Activated effector memory CD4-positive, alpha-beta T cell treated with Interleukin-2 at 50 U/mL for 16 hours (primary cell): ENCODE results near the gene UBTD2.
"Not testable (repeated sequence)": the region's sequence is repeated elsewhere in the genome, so short reads cannot be mapped to it uniquely, and the experiment has no call there.

Source experiments
- DNase-seq: peaks from one replicate; pipeline ENCODE4 v3.0.0-alpha.2; 2020

The UBTD2 gene

GRCh38 chr5:172245046-172245445, 38.5 kb downstream of the UBTD2 start:
- DNase-seq, result no peak

GRCh38 chr5:172243302-172243701, 40.3 kb downstream of the UBTD2 start:
- no peak for DNase-seq

- no peak for DNase-seq
Measured at GRCh38 chr5:172238334-172238733, 45.2 kb downstream of the UBTD2 start.

GRCh38 chr5:172235827-172236736, 47.5 kb downstream of the UBTD2 start:
- DNase-seq, result no peak

- DNase-seq, result no peak
Measured at GRCh38 chr5:172235132-172235780, 48.3 kb downstream of the UBTD2 start.

GRCh38 chr5:172234031-172234430, 49.5 kb downstream of the UBTD2 start:
- no peak for DNase-seq

GRCh38 chr5:172229904-172230303, 53.7 kb downstream of the UBTD2 start:
- DNase-seq, result no peak

GRCh38 chr5:172224996-172225395, 58.6 kb downstream of the UBTD2 start:
- DNase-seq, result no peak

GRCh38 chr5:172223901-172224873, 59.4 kb downstream of the UBTD2 start:
- no peak for DNase-seq

GRCh38 chr5:172219296-172219695, 64.3 kb downstream of the UBTD2 start:
- no peak for DNase-seq

GRCh38 chr5:172216345-172216744, 67.2 kb downstream of the UBTD2 start:
- DNase-seq, result no peak

GRCh38 chr5:172213126-172213525, 70.4 kb downstream of the UBTD2 start:
- DNase-seq, result no peak

- no peak for DNase-seq
Measured at GRCh38 chr5:172211676-172212075, 71.9 kb downstream of the UBTD2 start.

GRCh38 chr5:172209714-172210113, 73.8 kb downstream of the UBTD2 start:
- DNase-seq, result no peak

- no peak for DNase-seq
Measured at GRCh38 chr5:172207511-172207910, 76.1 kb downstream of the UBTD2 start.

- not testable (repeated sequence) for DNase-seq
Measured at GRCh38 chr5:172205984-172206383, 77.6 kb downstream of the UBTD2 start.

GRCh38 chr5:172200476-172200875, 83.1 kb downstream of the UBTD2 start:
- no peak for DNase-seq

GRCh38 chr5:172199446-172199845, 84.1 kb downstream of the UBTD2 start:
- no peak for DNase-seq

GRCh38 chr5:172197775-172198174, 85.8 kb downstream of the UBTD2 start:
- DNase-seq, result not testable (repeated sequence)

- no peak for DNase-seq
Measured at GRCh38 chr5:172194985-172195774, 88.4 kb downstream of the UBTD2 start.

GRCh38 chr5:172193872-172194271, 89.7 kb downstream of the UBTD2 start, which contains the start of gene EFCAB9:
Gene EFCAB9 (plus strand): TSS chr5:172194172. CDS start chr5:172194173, 1 bp downstream.
- DNase-seq, result no peak

- DNase-seq, result no peak
Measured at GRCh38 chr5:172189693-172190296, 93.8 kb downstream of the UBTD2 start.
